Endothelial cell of umbilical vein (primary cell): Measurements from ENCODE around the gene PRDM16.

Experiments
- EZH2 ChIP-seq: IDR thresholded peaks from 2 replicates; pipeline ENCODE4 v1.6.1; 2012; ENCODE audit warnings: borderline replicate concordance, low read depth, mild to moderate bottlenecking, moderate library complexity, low read length, inconsistent platforms; ENCODE audit not compliant: severe bottlenecking
- JUN ChIP-seq: IDR thresholded peaks from 2 replicates; pipeline ENCODE4 v1.6.1; 2011; ENCODE audit warnings: borderline replicate concordance, low read depth; ENCODE audit not compliant: insufficient read length, insufficient read depth
- MYC ChIP-seq: IDR thresholded peaks from one replicate; pipeline ENCODE4 v1.6.1; 2011; ENCODE audit warnings: mild to moderate bottlenecking, low read depth, low read length
- POLR2A ChIP-seq: IDR thresholded peaks from 2 replicates; pipeline ENCODE4 v1.6.1; 2012; ENCODE audit warnings: low read depth, mild to moderate bottlenecking, control low read depth, low read length
- POLR2AphosphoS5 ChIP-seq: IDR thresholded peaks from 2 replicates; pipeline ENCODE4 v1.6.1; 2012; ENCODE audit warnings: low read depth, mild to moderate bottlenecking, control low read depth, low read length, moderate library complexity; ENCODE audit not compliant: insufficient read depth
- TF ChIP-seq, protein P1 (sequence below), 2 donors: IDR thresholded peaks; 1 replicate in 1 of 2; 2 replicates in 1 of 2; pipeline ENCODE4 v1.5.1; 2011; ENCODE audit warnings: low read length in 2 of 2, mild to moderate bottlenecking in 2 of 2, moderate library complexity in 2 of 2, control low read depth in 1 of 2, inconsistent platforms in 1 of 2, low read depth in 1 of 2; ENCODE audit not compliant: insufficient read depth in 1 of 2; ENCODE audit errors: extremely low read depth in 1 of 2
- TF ChIP-seq, protein P2 (sequence below): IDR thresholded peaks from 2 replicates; pipeline ENCODE4 v1.6.1; 2011; ENCODE audit not compliant: insufficient read depth, insufficient read length

DNA sequence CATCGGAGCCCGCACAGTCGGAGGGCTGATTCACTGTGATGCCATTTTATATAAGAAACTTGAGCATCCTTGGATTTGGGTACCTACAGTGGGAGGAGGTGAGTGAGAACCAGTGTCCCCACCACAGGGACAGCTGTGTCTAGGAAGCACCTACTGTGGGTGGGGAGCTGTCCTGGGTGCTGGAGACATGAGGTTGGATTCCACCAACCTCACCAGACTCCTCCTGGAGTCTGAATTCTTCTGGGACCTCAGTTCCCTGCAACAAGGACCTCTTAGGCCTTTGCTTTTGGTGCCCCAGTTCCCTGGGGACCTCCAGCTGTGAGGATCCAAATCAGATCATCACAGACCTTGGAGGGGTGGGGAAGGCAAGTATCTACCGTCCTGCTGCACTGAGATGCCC, 188.8 kb downstream of the PRDM16 start:
- TF ChIP-seq, protein P1, sequence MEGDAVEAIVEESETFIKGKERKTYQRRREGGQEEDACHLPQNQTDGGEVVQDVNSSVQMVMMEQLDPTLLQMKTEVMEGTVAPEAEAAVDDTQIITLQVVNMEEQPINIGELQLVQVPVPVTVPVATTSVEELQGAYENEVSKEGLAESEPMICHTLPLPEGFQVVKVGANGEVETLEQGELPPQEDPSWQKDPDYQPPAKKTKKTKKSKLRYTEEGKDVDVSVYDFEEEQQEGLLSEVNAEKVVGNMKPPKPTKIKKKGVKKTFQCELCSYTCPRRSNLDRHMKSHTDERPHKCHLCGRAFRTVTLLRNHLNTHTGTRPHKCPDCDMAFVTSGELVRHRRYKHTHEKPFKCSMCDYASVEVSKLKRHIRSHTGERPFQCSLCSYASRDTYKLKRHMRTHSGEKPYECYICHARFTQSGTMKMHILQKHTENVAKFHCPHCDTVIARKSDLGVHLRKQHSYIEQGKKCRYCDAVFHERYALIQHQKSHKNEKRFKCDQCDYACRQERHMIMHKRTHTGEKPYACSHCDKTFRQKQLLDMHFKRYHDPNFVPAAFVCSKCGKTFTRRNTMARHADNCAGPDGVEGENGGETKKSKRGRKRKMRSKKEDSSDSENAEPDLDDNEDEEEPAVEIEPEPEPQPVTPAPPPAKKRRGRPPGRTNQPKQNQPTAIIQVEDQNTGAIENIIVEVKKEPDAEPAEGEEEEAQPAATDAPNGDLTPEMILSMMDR (IDR thresholded peaks at IDR 0.05; ENCODE audit: extremely low read depth in 1 of 2, insufficient read depth in 1 of 2, low read depth in 1 of 2, low read length in 2 of 2) = no peak
- TF ChIP-seq POLR2A = no peak
- no peak for TF ChIP-seq JUN
- no peak for TF ChIP-seq EZH2
- TF ChIP-seq POLR2AphosphoS5 = no peak
- no peak for TF ChIP-seq MYC
- TF ChIP-seq, protein P2, sequence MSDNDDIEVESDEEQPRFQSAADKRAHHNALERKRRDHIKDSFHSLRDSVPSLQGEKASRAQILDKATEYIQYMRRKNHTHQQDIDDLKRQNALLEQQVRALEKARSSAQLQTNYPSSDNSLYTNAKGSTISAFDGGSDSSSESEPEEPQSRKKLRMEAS = no peak
